GM12878 (cell line): ENCODE data around the gene ZMIZ2. TPM values are rescaled to one million over a fixed set of nuclear protein-coding genes. Genes with fewer than 3 reads are reported as not detected.

Experiments
- ATAC-seq: fragments of 200-7000 bp; cut with Tn5 transposase; 3 replicates; pipeline ENCODE4 v1.9.1; 2020; ENCODE audit warnings: mild to moderate bottlenecking, moderate library complexity
- BruUV-seq: library from RNA; stranded (reverse); fragments of 400-500 nt; replicated peaks from 2 replicates; lab custom pipeline; 2021; lab: Mats Ljungman, UMichigan
- CTCF ChIA-PET: fragments of 300-600 bp; sonication (Branson Sonifier 250); formaldehyde crosslinking; extraction: SDS; loops from one replicate; lab custom pipeline; 2021; ENCODE audit warnings: inconsistent platforms; lab: Yijun Ruan, JAX
- POLR2A ChIA-PET: fragments of 350-600 bp; formaldehyde crosslinking; extraction: SDS; loops from one replicate; lab custom pipeline; 2021; ENCODE audit warnings: inconsistent platforms; lab: Charles Lee
- RAD21 ChIA-PET: fragments of 300-600 bp; sonication (Branson Sonifier 250); formaldehyde crosslinking; loops from one replicate; lab custom pipeline; 2023; ENCODE audit warnings: antibody characterized with exemption; ENCODE audit not compliant: unreplicated experiment; lab: Charles Lee
- SMC1A ChIA-PET: fragments of 300-600 bp; sonication (Branson Sonifier 250); formaldehyde crosslinking; loops from one replicate; lab custom pipeline; 2023; ENCODE audit not compliant: unreplicated experiment, uncharacterized antibody; lab: Charles Lee
- DNase-seq: peaks from one replicate; pipeline ENCODE4 v3.0.0-alpha.2; 2011; ENCODE audit warnings: low read depth, low spot score
- FAIRE-seq: peaks from 3 replicates; lab custom pipeline; 2011; peaks lifted over from hg19 to GRCh38; lab: Jason Lieb, UNC
- H2AFZ ChIP-seq: 2 replicates; pipeline ENCODE4 v1.6.0; 2011; ENCODE audit warnings: low read depth, low read length, control low read depth; ENCODE audit not compliant: control insufficient read depth
- H3K27ac ChIP-seq: 2 replicates; pipeline ENCODE4 v1.5.1; 2011; ENCODE audit warnings: control low read depth; ENCODE audit not compliant: control insufficient read depth, insufficient read depth
- H3K27me3 ChIP-seq, 2 experiments: replicated peaks in 1 of 2; 2 replicates each; pipeline versions ENCODE4 v1.6.0 to v1.6.1; 2011; ENCODE audit warnings: low read length in 1 of 2; ENCODE audit not compliant: control insufficient read depth in 2 of 2, insufficient read depth in 2 of 2
- H3K36me3 ChIP-seq, 2 experiments: 2 replicates each; pipeline ENCODE4 v1.5.1; 2011; ENCODE audit warnings: low read length in 1 of 2; ENCODE audit not compliant: control insufficient read depth in 2 of 2, insufficient read depth in 2 of 2
- H3K4me1 ChIP-seq: 2 replicates; pipeline ENCODE4 v1.6.1; 2011; ENCODE audit warnings: mild to moderate bottlenecking, low read length, moderate library complexity, mixed read lengths; ENCODE audit not compliant: control insufficient read depth, insufficient read depth
- H3K4me2 ChIP-seq: 2 replicates; pipeline ENCODE4 v1.6.0; 2011; ENCODE audit warnings: control low read depth; ENCODE audit not compliant: control insufficient read depth, insufficient read depth
- H3K4me3 ChIP-seq: fragments of 200-600 bp; sonication (generic); 2 replicates; pipeline ENCODE4 v1.5.1; 2016
- H3K79me2 ChIP-seq: 2 replicates; pipeline ENCODE4 v1.6.0; 2011; ENCODE audit warnings: low read length; ENCODE audit not compliant: control insufficient read depth, insufficient read depth
- H3K9ac ChIP-seq: 2 replicates; pipeline ENCODE4 v1.8.0; 2011; ENCODE audit warnings: low read length, control low read depth, mixed read lengths; ENCODE audit not compliant: control insufficient read depth, insufficient read depth
- H3K9me3 ChIP-seq: replicated peaks from 3 replicates; pipeline ENCODE4 v1.5.1; 2011; ENCODE audit warnings: mild to moderate bottlenecking, low read length; ENCODE audit not compliant: control insufficient read depth, insufficient read depth
- H4K20me1 ChIP-seq: 2 replicates; pipeline ENCODE4 v1.6.0; 2011; ENCODE audit not compliant: control insufficient read depth, insufficient read depth
- CHD1 ChIP-seq: IDR thresholded peaks from 2 replicates; pipeline ENCODE4 v1.6.1; 2012; ENCODE audit warnings: low read depth, low read length, improper control_type of control experiment
- EED ChIP-seq: sonication (generic); IDR thresholded peaks from 2 replicates; pipeline ENCODE4 v1.6.1; 2016; ENCODE audit warnings: antibody characterized with exemption, low read depth
- EP300 ChIP-seq, 2 experiments: fragments of 150-350 bp in 1 of 2; IDR thresholded peaks; 2 replicates each; pipeline ENCODE4 v1.6.1; 2011 to 2012; ENCODE audit warnings: low read depth in 2 of 2, low read length in 2 of 2, borderline replicate concordance in 1 of 2, improper control_type of control experiment in 1 of 2, inconsistent platforms in 1 of 2; ENCODE audit not compliant: control insufficient read depth in 1 of 2
- ESRRA ChIP-seq: IDR thresholded peaks from 2 replicates; pipeline ENCODE4 v1.6.1; 2012; ENCODE audit warnings: mild to moderate bottlenecking, low read length, improper control_type of control experiment
- GABPA ChIP-seq: IDR thresholded peaks from 2 replicates; pipeline ENCODE4 v1.6.1; 2014; ENCODE audit warnings: antibody characterized with exemption, low read depth, mild to moderate bottlenecking, inconsistent platforms
- GATAD2B ChIP-seq: fragments of 450-650 bp; conservative IDR thresholded peaks from 2 replicates; pipeline ENCODE4 v1.6.1; 2017; ENCODE audit warnings: low read depth, mild to moderate bottlenecking, moderate library complexity
- MTA2 ChIP-seq: fragments of 450-650 bp; IDR thresholded peaks from 2 replicates; pipeline ENCODE4 v1.6.1; 2016; ENCODE audit warnings: low read depth, mild to moderate bottlenecking, moderate library complexity
- NFIC ChIP-seq: IDR thresholded peaks from 2 replicates; pipeline ENCODE4 v1.6.1; 2012; ENCODE audit warnings: low read depth, mild to moderate bottlenecking, inconsistent platforms, low read length, moderate library complexity
- PML ChIP-seq: IDR thresholded peaks from 2 replicates; pipeline ENCODE4 v1.6.1; 2012; ENCODE audit warnings: low read length, inconsistent platforms
- POLR2AphosphoS2 ChIP-seq: IDR thresholded peaks from 2 replicates; pipeline ENCODE4 v1.6.1; 2011; ENCODE audit warnings: low read depth, mild to moderate bottlenecking, low read length, improper control_type of control experiment, moderate library complexity
- SMAD1 ChIP-seq: fragments of 450-650 bp; IDR thresholded peaks from 2 replicates; pipeline ENCODE4 v1.6.1; 2018; ENCODE audit warnings: mild to moderate bottlenecking, low read depth; ENCODE audit not compliant: partially characterized antibody
- SREBF2 ChIP-seq: IDR thresholded peaks from 2 replicates; pipeline ENCODE4 v1.6.1; 2012; ENCODE audit warnings: mild to moderate bottlenecking, low read length
- SRF ChIP-seq, 2 experiments: IDR thresholded peaks; 2 replicates each; pipeline ENCODE4 v1.6.1; 2011; ENCODE audit warnings: low read depth in 2 of 2, low read length in 2 of 2, mild to moderate bottlenecking in 1 of 2, moderate library complexity in 1 of 2
- USF2 ChIP-seq: IDR thresholded peaks from 2 replicates; pipeline ENCODE4 v1.6.1; 2011; ENCODE audit warnings: low read depth, low read length, improper control_type of control experiment, borderline replicate concordance
- ZSCAN29 ChIP-seq: fragments of 450-650 bp; IDR thresholded peaks from 2 replicates; pipeline ENCODE4 v1.6.1; 2017; ENCODE audit warnings: mild to moderate bottlenecking, moderate library complexity
- WGBS: methylation state at CpG from one replicate; pipeline ENCODE4 v1.1.6; 2016; ENCODE audit warnings: low lambda C conversion rate; ENCODE audit not compliant: insufficient replicate concordance, insufficient coverage; ENCODE audit errors: missing lambda C conversion rate; 5-methylcytosine and 5-hydroxymethylcytosine counted together
- in situ Hi-C: fragments of 300-500 bp; cut with MboI; formaldehyde crosslinking; loops from 9 replicates; pipeline ENCODE4 v1.14.3; 2018; ENCODE audit warnings: mixed read lengths
- intact Hi-C: fragments of 100-400 bp; cut with micrococcal nuclease; formaldehyde crosslinking; loops from one replicate; pipeline ENCODE4 v1.14.2; 2022; ENCODE audit not compliant: unreplicated experiment
- polyA plus RNA-seq, 11 experiments: library from polyadenylated mRNA; depleted of rRNA in 4 of 11; unstranded in 6 of 11; stranded (reverse) in 5 of 11; fragments of >200 nt; fragmentation: Nextera tagmentation in 4 of 11; fragmentation: Illumina TruSeq in 1 of 11; extraction: Ambion mirVana in 4 of 11; extraction: Trizol in 1 of 11; gene quantifications; 1 replicate in 1 of 11; 2 replicates in 10 of 11; pipeline versions ENCODE4 v1.2.1 to v1.2.3, GENCODE V29; 2011 to 2016; ENCODE audit warnings: inconsistent platforms in 2 of 11, missing spikeins in 2 of 11, low read depth in 1 of 11
- total RNA-seq, 4 experiments: library from RNA; depleted of rRNA in 3 of 4; stranded (reverse); fragments of >200 nt in 3 of 4; fragmentation: Illumina TruSeq in 1 of 4; extraction: Trizol in 1 of 4; gene quantifications; 2 replicates each; pipeline versions ENCODE4 v1.2.1 to v1.2.3, GENCODE V29; 2013 to 2021

ZMIZ2 gene
- total and polyA plus RNA-seq, 10 of the 15 experiments (the other 5 are each of a cell fraction or from before 2014, with no cell fraction given), result 0.71 to 158 (median 17.0) TPM

- peak; percentile 53; the same call in 1 of the 2 replicates for TF ChIP-seq MTA2
Measured at GRCh38 chr7:44735403-44736165, 13.1 kb upstream of the ZMIZ2 start (continued).

- H3K4me3 ChIP-seq, result no peak overlapping the region
- H3K9ac ChIP-seq, result no peak overlapping the region
- in situ Hi-C loops (no loop called here), intact Hi-C loops (no loop called here)
- no peaks in the 10 kb centered on the region for H3K27me3 ChIP-seq
- no peak overlapping the region for H2AFZ ChIP-seq
- ChIA-PET POLR2A (interaction anchor here (1.2 to 3.4 kb wide), 2 partner anchors 13 to 103 kb away, joined by 3 to 31 read pairs; partner anchors contain the start of gene ZMIZ2), SMC1A (interaction anchor here (2.0 kb wide), 1 partner anchor 14 kb away, joined by 8 read pairs; no protein-coding TSS in a partner anchor), RAD21 (interaction anchor here (0.6 to 1.8 kb wide), 2 partner anchors 13 to 263 kb away, joined by 3 to 10 read pairs; no protein-coding TSS in a partner anchor), CTCF (interaction anchor here (0.7 to 1.0 kb wide), 2 partner anchors 17 to 144 kb away, joined by 3 read pairs; no protein-coding TSS in a partner anchor)
- no peak overlapping the region for H3K27ac ChIP-seq
- no TSS peak for BruUV-seq
- no peaks in the 10 kb centered on the region for H3K9me3 ChIP-seq
- H3K36me3 ChIP-seq, result no peaks in the 10 kb centered on the region
- DNase-seq, result no peak
- no peak for ATAC-seq
- peaks cover 9% of the 10 kb centered on the region for H3K4me1 ChIP-seq
- TF ChIP-seq USF2, result no peak
- TF ChIP-seq EED, result no peak
- no peak for TF ChIP-seq GATAD2B
- no peak for TF ChIP-seq PML
- TF ChIP-seq SREBF2, result no peak
- no peak for TF ChIP-seq CHD1
- TF ChIP-seq SRF (IDR thresholded peaks at IDR 0.05; ENCODE audit: low read depth in 2 of 2, low read length in 2 of 2), result no peak
- TF ChIP-seq EP300 (IDR thresholded peaks at IDR 0.05; ENCODE audit: borderline replicate concordance in 1 of 2, control insufficient read depth in 1 of 2, low read depth in 2 of 2, low read length in 2 of 2), result no peak
- no peak for TF ChIP-seq NFIC
- no peak for TF ChIP-seq ESRRA
- no peak for TF ChIP-seq GABPA
- no peak for TF ChIP-seq SMAD1
- no peak for TF ChIP-seq POLR2AphosphoS2
- no peak for TF ChIP-seq ZSCAN29
- H3K79me2 ChIP-seq, result no peaks in the 10 kb centered on the region
- 69% methylated on average over 3 of the region's 3 CpGs for WGBS
- no peaks in the 10 kb centered on the region for H4K20me1 ChIP-seq
- no peak for FAIRE-seq
- no peak overlapping the region for H3K4me2 ChIP-seq
Measured at GRCh38 chr7:44736896-44737295, 11.8 kb upstream of the ZMIZ2 start.
